Testis (tissue), 3 donors: ENCODE data around the gene LDAF1. TPM values are rescaled to one million over a fixed set of nuclear protein-coding genes. Genes with fewer than 3 reads are reported as not detected.

ENCODE experiments used
- DNase-seq: peaks from one replicate; pipeline ENCODE4 v3.0.0-alpha.2; 2019
- H3K27ac ChIP-seq, 2 donors: fragments of 200-600 bp; sonication (generic); one replicate each; pipeline ENCODE4 v1.5.1; 2019
- H3K27me3 ChIP-seq: fragments of 200-600 bp; sonication (generic); one replicate; pipeline ENCODE4 v1.5.1; 2019
- H3K36me3 ChIP-seq: fragments of 200-600 bp; sonication (generic); one replicate; pipeline ENCODE4 v1.5.1; 2017; ENCODE audit warnings: low read depth; ENCODE audit errors: missing control alignments
- H3K4me1 ChIP-seq: fragments of 200-600 bp; sonication (generic); one replicate; pipeline ENCODE4 v1.5.1; 2019
- H3K4me3 ChIP-seq, 2 donors: fragments of 200-600 bp; sonication (generic); one replicate each; pipeline ENCODE4 v1.5.1; 2017 to 2019
- H3K9me3 ChIP-seq: fragments of 200-600 bp; sonication (generic); one replicate; pipeline ENCODE4 v1.5.1; 2017
- POLR2A ChIP-seq: fragments of 450-650 bp; IDR thresholded peaks from one replicate; pipeline ENCODE4 v1.6.1; 2017; ENCODE audit warnings: antibody characterized with exemption, mild to moderate bottlenecking, moderate library complexity
- WGBS, 2 donors: methylation state at CpG; one replicate each; pipeline ENCODE4 v1.1.5; 2018; 5-methylcytosine and 5-hydroxymethylcytosine counted together
- intact Hi-C: fragments of 100-400 bp; cut with DNase I; formaldehyde crosslinking; loops from one replicate; pipeline ENCODE4 v1.15.1; 2023; ENCODE audit warnings: low total_unique reads
- polyA plus RNA-seq: library from polyadenylated mRNA; stranded (reverse); fragments of 350-450 nt; fragmentation: Illumina TruSeq; extraction: RNeasy Lipid Tissue Mini Kit (QIAGEN cat#74804); gene quantifications from one replicate; pipeline ENCODE4 v1.2.3, GENCODE V29; 2014; ENCODE audit warnings: low read depth, low replicate concordance; ENCODE audit not compliant: insufficient read depth
- total RNA-seq, 2 donors: library from RNA; depleted of rRNA; stranded (reverse); fragments of >200 nt; gene quantifications; one replicate each; pipeline ENCODE4 v1.2.3, GENCODE V29; 2016
- TF ChIP-seq, protein P1 (sequence below), 3 experiments: fragments of 450-650 bp in 2 of 3; fragments of 200-600 bp in 1 of 3; sonication (generic) in 1 of 3; IDR thresholded peaks; one replicate each; pipeline ENCODE4 v1.5.1; 2016 to 2019; ENCODE audit warnings: antibody characterized with exemption in 3 of 3, mild to moderate bottlenecking in 2 of 3, moderate library complexity in 1 of 3

Gene LDAF1
- total and polyA plus RNA-seq, 3 donors from 2014 or later: 22.8 to 131 (median 54.2) TPM

DNA sequence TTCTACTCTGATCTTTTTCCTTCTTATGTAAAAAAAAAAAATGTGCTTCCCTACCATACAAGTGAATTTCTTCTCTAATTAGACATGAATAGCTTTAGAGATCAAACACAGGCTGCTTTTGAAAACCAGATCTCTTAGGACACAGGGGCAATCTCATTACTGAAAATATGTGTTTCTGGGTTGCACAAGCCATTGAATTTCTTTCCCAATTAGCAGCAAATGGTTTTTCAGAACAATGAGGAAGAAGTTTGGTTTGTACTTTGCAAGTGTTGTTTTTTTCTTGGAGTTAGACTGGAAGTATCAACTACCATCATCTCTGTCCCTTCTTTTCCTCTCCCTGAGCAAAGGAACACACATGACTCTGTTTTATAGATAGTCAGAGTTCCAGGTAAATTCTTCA lies 69.4 kb downstream of the LDAF1 start:
- Histone ChIP-seq H3K27me3 (no peaks in the 10 kb centered on the region), H3K36me3 (no peaks in the 10 kb centered on the region), H3K27ac (no peak overlapping the region), H3K4me3 (no peak overlapping the region), H3K4me1 (peaks cover 4% of the 10 kb centered on the region), H3K9me3 (no peaks in the 10 kb centered on the region)
- no peak for DNase-seq
- intact Hi-C loops: no loop called here
- TF ChIP-seq, protein P1, sequence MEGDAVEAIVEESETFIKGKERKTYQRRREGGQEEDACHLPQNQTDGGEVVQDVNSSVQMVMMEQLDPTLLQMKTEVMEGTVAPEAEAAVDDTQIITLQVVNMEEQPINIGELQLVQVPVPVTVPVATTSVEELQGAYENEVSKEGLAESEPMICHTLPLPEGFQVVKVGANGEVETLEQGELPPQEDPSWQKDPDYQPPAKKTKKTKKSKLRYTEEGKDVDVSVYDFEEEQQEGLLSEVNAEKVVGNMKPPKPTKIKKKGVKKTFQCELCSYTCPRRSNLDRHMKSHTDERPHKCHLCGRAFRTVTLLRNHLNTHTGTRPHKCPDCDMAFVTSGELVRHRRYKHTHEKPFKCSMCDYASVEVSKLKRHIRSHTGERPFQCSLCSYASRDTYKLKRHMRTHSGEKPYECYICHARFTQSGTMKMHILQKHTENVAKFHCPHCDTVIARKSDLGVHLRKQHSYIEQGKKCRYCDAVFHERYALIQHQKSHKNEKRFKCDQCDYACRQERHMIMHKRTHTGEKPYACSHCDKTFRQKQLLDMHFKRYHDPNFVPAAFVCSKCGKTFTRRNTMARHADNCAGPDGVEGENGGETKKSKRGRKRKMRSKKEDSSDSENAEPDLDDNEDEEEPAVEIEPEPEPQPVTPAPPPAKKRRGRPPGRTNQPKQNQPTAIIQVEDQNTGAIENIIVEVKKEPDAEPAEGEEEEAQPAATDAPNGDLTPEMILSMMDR (IDR thresholded peaks at IDR 0.05): no peak
- no peak for TF ChIP-seq POLR2A

- Histone ChIP-seq H3K4me3 (no peak overlapping the region), H3K27ac (no peak overlapping the region), H3K36me3 (no peaks in the 10 kb centered on the region), H3K9me3 (no peaks in the 10 kb centered on the region), H3K27me3 (no peaks in the 10 kb centered on the region), H3K4me1 (peaks cover 4% of the 10 kb centered on the region)
- DNase-seq: no peak
- intact Hi-C loops: no loop called here
- 59 to 60% methylated on average over 2 of the region's 2 CpGs for WGBS, 2 donors
- TF ChIP-seq POLR2A: no peak
- TF ChIP-seq, protein P1 (IDR thresholded peaks at IDR 0.05): no peak
These were observed 69.9 kb downstream of the LDAF1 start for GRCh38 chr16:21228361-21228872.

Other genes with a start within 250 kb of the LDAF1 start
- gene DNAH3, start 7.8 kb upstream of the LDAF1 start, total RNA-seq: 10 to 100 TPM; 19.9 to 21.2 TPM
- gene DNAH3, start 7.8 kb upstream of the LDAF1 start, polyA plus RNA-seq: 11.7 TPM
- gene ZP2, start 52.9 kb downstream of the LDAF1 start, total RNA-seq: under 1 TPM in 1 of 2 donors, not detected in 1; 0.31 TPM
- gene ZP2, start 52.9 kb downstream of the LDAF1 start, polyA plus RNA-seq: 0.18 TPM
- under 1 TPM; 0.12 to 0.24 TPM for gene ANKS4B, start 75.0 kb downstream of the LDAF1 start, total RNA-seq
- 0.40 TPM for gene ANKS4B, start 75.0 kb downstream of the LDAF1 start, polyA plus RNA-seq
- 10 to 100 TPM; 14.6 to 63.4 TPM for gene CRYM, start 119.6 kb downstream of the LDAF1 start, total RNA-seq
- 11.1 TPM for gene CRYM, start 119.6 kb downstream of the LDAF1 start, polyA plus RNA-seq